ENCODE data around the gene CCL23. TPM values are rescaled to one million over a fixed set of nuclear protein-coding genes. Genes with fewer than 3 reads are reported as not detected.

The CCL23 gene
- total and polyA plus RNA-seq, 2 donors (not counting 3 experiments of a cell fraction or from before 2014, with no cell fraction given) = 1.0 to 1.1 TPM

DNA sequence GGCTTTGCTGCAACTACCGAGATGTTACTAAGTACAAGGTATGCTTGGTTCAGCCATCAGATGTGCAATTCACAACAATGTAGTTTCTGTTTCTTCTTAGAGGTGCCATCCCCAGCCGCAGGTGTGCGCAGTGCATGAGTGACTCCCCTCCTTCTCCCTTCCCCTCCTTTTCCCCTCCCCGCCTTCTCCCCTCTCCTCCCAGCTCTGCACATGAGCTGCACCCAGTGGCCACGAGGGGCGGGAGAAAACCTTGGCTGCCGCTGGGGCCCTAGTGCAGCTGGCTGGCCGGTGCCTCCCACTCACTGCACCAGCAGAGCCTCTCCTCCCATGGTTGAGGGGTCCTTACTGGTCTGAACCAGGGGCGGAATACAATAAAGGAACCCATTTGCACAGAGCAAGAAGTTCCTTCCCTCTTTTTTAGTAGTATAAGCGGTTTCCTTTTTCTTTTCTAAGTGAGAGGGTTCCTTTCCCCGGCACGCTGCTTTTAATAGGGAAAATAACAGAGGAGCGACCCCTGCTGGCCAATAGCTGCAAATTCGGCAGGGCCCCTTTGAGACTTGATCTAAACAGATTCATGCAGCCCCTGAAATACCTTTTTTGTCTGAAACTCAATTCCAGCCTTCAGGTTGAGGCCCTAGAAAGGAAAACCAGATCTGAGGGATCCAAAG lies 8.6 kb downstream of the CCL23 start:
- Histone ChIP-seq H3K9ac (replicated peaks; ENCODE audit: extremely low read depth, insufficient read depth, low read length) (no peak overlapping the region), H2AFZ (ENCODE audit: low read depth, low read length) (peak overlapping the region; percentile 56), H3K79me2 (ENCODE audit: control insufficient read depth, insufficient read depth, low read length) (no peaks in the 10 kb centered on the region), H3K4me2 (ENCODE audit: insufficient read depth, low read length) (no peak overlapping the region), H3K27me3 (ENCODE audit: control insufficient read depth in 2 of 2, insufficient read depth in 2 of 2, low read length in 2 of 2) (no peaks in the 10 kb centered on the region), H3K27ac (ENCODE audit: insufficient read depth, low read depth, low read length) (no peak overlapping the region), H3K4me3 (replicated peaks in 1 of 3; ENCODE audit: insufficient read depth in 1 of 3, low read depth in 1 of 3, low read length in 3 of 3) (no peak overlapping the region), H3K36me3 (ENCODE audit: control insufficient read depth in 2 of 2, extremely low read depth in 1 of 2, insufficient read depth in 2 of 2, low read length in 2 of 2) (no peaks in the 10 kb centered on the region), H4K20me1 (replicated peaks; ENCODE audit: control insufficient read depth, extremely low read depth, insufficient read depth, low read length) (no peaks in the 10 kb centered on the region), H3K9me1 (replicated peaks; ENCODE audit: control insufficient read depth, extremely low read depth, insufficient read depth, low read length) (no peaks in the 10 kb centered on the region), H3K9me3 (replicated peaks; ENCODE audit: control insufficient read depth, insufficient read depth, low read length) (no peaks in the 10 kb centered on the region), H3K4me1 (ENCODE audit: control insufficient read depth, extremely low read depth, insufficient read depth, low read length) (no peaks in the 10 kb centered on the region)
- DNase-seq (ENCODE audit: low read depth, low spot score) = peak; percentile 36
- dilution Hi-C loops (cut with MboI; ENCODE audit: extremely low pct_ligation_motif_present, low sequenced_read_pairs) = no loop called here
- intact Hi-C loops (cut with micrococcal nuclease) = loop anchor here (1.0 to 2.0 kb wide), 4 partner anchors 33 to 160 kb away; no protein-coding TSS in a partner anchor
- no TSS peak for BruUV-seq (replicated peaks)
- ChIA-PET POLR2A (no interaction called here), CTCF (interaction anchor here (0.6 to 5.7 kb wide), 23 partner anchors 9 to 474 kb away, joined by 3 to 125 read pairs (median 4); partner anchors contain the start of genes CCL16 and CCL23)
- no peak for FAIRE-seq
- TF ChIP-seq, protein P1, sequence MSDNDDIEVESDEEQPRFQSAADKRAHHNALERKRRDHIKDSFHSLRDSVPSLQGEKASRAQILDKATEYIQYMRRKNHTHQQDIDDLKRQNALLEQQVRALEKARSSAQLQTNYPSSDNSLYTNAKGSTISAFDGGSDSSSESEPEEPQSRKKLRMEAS (IDR thresholded peaks at IDR 0.05; ENCODE audit: insufficient read depth, insufficient read length) = no peak
- TF ChIP-seq POLR2AphosphoS5 (IDR thresholded peaks at IDR 0.05; ENCODE audit: insufficient read depth, low read depth, low read length) (no peak), GATA2 (IDR thresholded peaks at IDR 0.05; ENCODE audit: insufficient read depth, insufficient read length, low read depth, low read length) (no peak), JUN (IDR thresholded peaks at IDR 0.05; ENCODE audit: borderline replicate concordance, insufficient read depth, insufficient read length, low read depth) (no peak), EZH2 (IDR thresholded peaks at IDR 0.05; ENCODE audit: borderline replicate concordance, low read depth, low read length, severe bottlenecking) (no peak)
- TF ChIP-seq, protein P2, sequence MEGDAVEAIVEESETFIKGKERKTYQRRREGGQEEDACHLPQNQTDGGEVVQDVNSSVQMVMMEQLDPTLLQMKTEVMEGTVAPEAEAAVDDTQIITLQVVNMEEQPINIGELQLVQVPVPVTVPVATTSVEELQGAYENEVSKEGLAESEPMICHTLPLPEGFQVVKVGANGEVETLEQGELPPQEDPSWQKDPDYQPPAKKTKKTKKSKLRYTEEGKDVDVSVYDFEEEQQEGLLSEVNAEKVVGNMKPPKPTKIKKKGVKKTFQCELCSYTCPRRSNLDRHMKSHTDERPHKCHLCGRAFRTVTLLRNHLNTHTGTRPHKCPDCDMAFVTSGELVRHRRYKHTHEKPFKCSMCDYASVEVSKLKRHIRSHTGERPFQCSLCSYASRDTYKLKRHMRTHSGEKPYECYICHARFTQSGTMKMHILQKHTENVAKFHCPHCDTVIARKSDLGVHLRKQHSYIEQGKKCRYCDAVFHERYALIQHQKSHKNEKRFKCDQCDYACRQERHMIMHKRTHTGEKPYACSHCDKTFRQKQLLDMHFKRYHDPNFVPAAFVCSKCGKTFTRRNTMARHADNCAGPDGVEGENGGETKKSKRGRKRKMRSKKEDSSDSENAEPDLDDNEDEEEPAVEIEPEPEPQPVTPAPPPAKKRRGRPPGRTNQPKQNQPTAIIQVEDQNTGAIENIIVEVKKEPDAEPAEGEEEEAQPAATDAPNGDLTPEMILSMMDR (IDR thresholded peaks at IDR 0.05; ENCODE audit: extremely low read depth in 1 of 2, insufficient read depth in 1 of 2, low read depth in 1 of 2, low read length in 2 of 2) = peak; percentile 49 to 82

Measured in endothelial cell of umbilical vein (primary cell).